Stimulated activated CD4-positive, alpha-beta T cell treated with anti-CD3 and anti-CD28 coated beads, Interleukin-1b, Interleukin-23, amount 100 ng/mL, for 48 hours (primary cell): ENCODE data around the gene FAM3D.

ENCODE experiments used
- DNase-seq: peaks from one replicate; pipeline ENCODE4 v3.0.0-alpha.2; 2020

Gene FAM3D

DNA sequence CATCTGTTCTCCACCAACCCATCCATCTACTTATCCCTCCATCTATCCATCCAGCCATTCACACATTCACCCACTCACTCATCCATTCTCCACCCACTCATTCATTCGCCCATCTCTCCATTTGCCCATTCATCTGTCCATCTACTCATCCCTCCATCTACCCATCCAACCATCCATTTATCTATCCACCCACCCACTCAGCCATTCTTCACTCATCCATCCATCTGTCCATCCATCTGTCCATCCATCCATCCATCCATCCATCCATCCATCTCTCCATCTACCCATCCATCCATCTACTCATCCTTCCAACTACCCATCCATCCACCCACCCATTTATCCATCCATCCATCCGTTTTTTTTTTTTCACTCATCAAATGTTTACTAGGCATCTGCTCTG, 13.9 kb downstream of the FAM3D start:
- no peak for DNase-seq

DNA sequence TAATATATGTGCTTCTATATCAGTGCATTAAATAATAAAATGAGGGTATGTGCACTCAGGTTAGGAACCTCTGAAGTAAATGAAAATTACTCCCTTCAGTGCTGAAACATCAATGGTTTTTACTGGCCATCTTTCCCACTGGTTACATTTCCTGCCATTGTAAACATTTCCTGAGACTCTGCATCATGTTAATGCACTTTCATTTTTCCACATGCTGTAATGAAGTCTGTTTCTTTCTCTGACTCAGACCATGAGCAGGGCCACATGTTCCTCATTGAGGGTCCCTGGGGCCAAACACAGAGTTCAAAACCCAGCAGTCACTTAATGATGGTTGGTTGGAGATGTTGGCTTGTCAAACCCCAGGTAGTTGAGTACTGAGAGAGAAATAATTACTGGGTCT, 15.3 kb downstream of the FAM3D start:
- no peak for DNase-seq

DNA sequence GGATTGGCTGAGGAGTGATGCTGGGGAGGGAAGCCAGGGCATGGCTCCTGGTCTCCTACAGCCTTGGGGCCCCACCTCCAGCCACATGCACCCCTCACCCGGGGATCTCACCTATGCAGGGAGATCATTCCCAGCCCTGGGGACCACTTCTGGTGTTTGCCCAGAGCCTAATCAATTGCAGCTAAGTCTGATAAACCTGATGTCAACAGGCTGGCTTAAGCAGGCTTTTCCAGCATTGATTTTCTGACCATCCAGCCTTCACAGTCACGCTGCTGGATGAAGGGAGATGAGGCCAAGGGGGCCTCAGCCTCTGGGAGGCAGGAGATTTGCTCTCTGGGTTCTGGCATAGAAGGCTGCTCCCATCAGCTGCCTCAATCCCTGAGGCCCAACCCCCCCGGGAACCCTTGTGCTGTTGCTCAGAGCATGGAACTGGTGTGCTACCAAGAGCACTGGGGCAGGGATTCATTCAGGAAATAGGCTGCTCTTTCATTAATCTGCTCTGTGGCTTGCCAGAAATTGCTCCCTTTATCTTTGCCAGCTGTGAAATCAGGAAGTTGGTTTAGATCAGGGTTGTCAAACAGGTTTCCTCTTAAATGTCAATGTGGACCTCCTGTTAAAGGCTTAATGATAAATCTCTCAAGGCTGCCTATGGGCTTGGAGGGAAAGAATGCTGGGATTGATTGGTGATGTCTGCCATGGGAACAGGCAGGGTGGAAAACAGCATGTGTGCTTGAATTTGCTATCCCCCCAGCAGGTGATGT, 19.0 kb downstream of the FAM3D start:
- DNase-seq: no peak

GRCh38 chr3:58646503-58646902, 20.1 kb downstream of the FAM3D start:
- no peak for DNase-seq

GRCh38 chr3:58645726-58646125, 20.8 kb downstream of the FAM3D start:
- DNase-seq: no peak

DNA sequence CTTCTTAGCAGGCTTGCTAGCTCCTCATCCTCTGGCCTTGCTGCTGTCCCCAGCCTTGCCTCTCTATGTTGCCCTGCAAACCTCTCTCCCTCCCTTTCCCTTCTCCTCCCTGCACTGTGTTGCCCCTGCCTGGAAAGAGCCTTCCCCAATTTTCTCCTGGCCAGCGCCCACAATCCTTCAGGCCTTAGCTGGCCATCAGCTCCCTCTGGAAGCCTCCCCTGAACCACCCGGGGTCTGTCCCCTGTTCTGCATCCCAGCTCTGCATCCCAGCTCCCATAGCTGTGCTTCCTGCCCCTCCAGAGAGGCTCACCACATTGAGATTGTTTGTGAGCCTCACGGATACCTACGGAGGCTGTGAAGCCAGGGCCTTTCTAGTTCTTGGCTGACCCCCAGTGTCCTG, 23.7 kb downstream of the FAM3D start:
- no peak for DNase-seq

DNA sequence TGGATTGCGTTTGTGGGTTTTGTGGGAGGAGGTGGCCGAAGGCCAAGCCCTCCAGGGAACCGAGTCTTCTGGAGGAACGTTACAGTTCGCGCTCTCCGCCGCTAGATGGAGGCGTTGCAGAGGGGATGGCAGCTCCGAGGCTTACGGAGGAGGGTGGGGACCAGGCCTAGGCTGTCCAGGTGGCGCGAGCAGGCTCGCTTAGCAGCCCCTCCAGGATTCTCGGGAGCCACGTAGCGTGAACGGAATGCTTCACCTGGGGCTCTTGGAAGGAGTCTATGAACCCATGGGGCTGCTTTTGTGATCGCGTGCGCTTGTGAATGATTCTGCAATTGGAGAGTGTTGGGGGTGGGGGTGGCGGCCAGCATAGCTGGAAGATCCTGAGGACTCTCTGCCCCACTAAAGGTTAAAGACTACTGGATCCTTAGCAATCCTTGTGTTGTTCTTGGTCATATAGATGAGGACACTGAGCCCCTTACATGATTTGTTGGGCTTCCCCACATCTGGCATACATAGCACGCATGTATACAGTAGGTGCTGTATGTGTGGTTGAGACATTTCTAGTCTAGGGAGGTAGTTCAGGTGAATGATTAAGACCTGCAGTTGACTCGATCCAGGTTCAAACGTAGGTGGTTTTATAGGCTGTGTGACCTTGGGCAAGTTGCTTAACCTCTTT, 25.7 kb downstream of the FAM3D start:
- peak; percentile 60 for DNase-seq

DNA sequence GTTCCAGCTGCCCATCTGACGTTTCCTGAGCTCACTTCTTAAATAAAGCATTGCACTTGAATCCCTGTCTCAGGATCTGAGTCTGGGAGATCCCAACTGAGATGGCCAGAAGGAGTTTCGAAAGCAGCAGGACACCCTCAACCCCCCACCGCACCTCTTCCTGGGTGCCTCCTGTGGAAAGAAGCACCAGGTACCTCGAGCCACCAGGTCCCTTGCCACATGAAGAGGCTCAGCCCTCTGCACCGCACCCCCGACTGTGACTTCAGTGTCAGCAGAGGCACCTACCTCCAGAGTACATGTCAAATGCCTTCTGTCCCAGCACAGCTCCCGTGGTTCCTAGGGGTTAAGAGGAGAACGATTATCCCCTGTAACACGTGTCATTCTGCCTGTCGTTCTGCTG, 26.7 kb downstream of the FAM3D start:
- DNase-seq: no peak

DNA sequence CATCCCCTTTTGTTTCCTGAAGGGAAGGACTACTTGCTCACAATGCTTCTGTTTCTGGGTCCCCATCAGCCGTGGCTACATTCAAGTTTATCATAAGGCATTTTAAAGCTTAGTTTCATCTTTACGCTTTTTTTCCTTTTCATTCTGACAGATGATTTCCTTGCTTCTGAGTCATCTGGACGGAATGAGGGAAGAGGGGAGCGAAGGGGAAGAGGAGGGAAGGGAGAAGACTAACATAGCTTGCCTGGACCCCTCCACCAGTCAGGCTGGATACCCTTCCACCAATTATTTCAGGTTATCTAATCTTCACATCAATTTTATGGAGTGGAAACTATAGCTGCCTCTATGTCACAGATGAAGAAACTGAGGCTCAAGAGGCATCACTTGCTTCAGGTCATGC, 27.6 kb downstream of the FAM3D start:
- no peak for DNase-seq

DNA sequence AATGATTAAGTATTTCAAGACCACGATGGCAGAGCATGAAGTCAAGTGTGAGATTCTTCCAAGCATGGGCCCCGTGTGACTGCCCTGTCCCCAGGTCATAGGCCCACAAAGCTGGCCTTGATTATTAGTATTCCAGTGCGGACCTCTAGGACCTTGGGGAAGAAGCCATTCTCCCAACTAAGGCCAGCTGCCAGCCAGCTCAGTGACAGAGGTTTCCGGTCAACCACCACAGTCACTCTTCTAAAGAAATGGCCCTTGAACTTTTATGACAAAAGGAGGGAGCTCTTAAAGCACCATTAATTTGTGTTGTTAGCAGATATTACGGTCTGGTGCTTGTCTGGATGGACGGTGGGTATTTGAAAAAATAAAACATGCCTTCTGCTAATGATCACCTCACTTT, 28.0 kb downstream of the FAM3D start:
- DNase-seq: no peak

DNA sequence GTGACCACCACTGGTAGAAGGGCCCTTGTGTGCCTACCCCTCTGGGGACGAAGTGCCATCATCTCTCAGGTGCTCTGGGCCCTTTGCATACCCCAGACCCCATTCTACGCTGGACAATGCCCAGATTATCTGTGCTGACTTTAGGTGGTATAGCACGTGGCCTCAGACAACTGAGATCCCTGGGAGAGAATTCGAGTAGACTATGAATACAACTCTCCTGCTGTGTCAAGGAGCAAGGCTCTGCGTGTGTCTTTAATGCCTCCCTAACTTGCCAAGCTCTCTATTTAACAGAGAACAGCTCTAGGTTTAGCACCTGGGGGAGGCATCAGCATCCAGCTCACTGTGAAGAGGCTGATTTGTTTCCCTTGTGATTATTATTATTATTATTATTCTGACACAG, 29.1 kb downstream of the FAM3D start:
- no peak for DNase-seq

- no peak for DNase-seq
These were observed 30.9 kb downstream of the FAM3D start for GRCh38 chr3:58635371-58636285.

GRCh38 chr3:58633157-58633865, 33.3 kb downstream of the FAM3D start:
- DNase-seq: no peak

- no peak for DNase-seq
These were observed 34.8 kb downstream of the FAM3D start for GRCh38 chr3:58631742-58632141.

GRCh38 chr3:58630710-58631092, 35.9 kb downstream of the FAM3D start:
- no peak for DNase-seq

DNA sequence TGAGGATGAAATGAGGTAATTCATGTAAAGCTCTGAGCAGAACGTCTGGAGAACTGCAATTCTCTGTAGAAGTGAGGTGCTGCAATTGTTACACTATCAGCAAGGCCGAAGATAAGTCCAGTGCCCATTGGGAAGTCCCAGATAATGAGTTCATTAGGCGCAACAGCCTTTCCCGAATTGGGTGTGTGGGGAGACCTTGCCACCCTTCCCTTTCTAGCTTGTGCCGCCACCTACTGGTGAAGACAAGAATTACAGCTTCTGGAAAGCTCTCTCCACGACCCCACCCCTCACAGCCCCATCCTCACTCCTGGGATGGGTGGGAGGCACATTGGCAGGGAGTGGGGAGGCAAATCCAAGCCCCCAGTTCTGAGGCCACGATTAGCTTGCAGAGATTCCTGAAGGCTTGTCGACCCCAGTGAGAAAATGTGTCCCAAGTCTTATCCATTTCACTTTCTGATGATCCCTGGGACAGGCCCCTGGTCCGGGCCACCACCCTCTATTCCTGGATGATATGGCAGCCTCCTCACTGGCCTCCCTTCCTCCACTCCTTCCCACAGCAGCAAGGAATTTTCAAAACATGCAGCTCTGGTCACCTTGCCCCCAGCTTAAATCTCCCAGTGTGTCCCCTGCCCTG, 36.4 kb downstream of the FAM3D start:
- DNase-seq: peak; percentile 54

DNA sequence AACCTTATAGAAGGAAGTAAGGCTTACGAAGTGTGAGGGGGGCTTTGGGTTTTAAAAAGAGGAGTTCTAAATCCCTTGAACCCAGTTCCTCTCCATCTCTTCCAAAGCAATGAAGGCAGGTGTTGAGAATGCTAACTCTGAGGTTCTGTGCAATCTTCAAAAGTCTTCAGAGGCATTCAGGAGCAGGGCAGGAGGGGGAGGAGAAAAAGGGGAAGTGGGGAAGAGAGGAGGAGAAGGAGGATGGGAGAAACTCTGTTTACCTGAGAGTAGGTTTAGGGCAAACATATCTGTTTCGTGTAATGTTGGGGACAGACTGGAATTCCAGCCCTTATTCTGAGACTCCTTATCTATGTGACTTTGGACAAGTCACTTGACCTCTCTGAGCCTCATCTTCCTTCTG, 36.9 kb downstream of the FAM3D start:
- no peak for DNase-seq

- DNase-seq: no peak
These were observed 37.6 kb downstream of the FAM3D start for GRCh38 chr3:58628823-58629562.

- DNase-seq: no peak
These were observed 38.6 kb downstream of the FAM3D start for GRCh38 chr3:58627941-58628340.

GRCh38 chr3:58627570-58627885, 39.0 kb downstream of the FAM3D start:
- DNase-seq: no peak

GRCh38 chr3:58626841-58627569, 39.6 kb downstream of the FAM3D start:
- DNase-seq: no peak
